IMR-90 (cell line): Measurements from ENCODE around the gene VGLL1. TPM values are rescaled to one million over a fixed set of nuclear protein-coding genes. Genes with fewer than 3 reads are reported as not detected.

Source experiments
- ATAC-seq: fragments of 200-7000 bp; cut with Tn5 transposase; 2 replicates; pipeline ENCODE4 v1.9.1; 2020; ENCODE audit warnings: low read depth, mild to moderate bottlenecking, moderate library complexity
- BruUV-seq: library from RNA; stranded (reverse); fragments of 400-500 nt; replicated peaks from 2 replicates; lab custom pipeline; 2021; lab: Mats Ljungman, UMichigan
- CTCF ChIA-PET: fragments of 300-600 bp; formaldehyde crosslinking; extraction: SDS; loops from one replicate; lab custom pipeline; 2021; ENCODE audit warnings: antibody characterized with exemption; lab: Yijun Ruan, JAX
- POLR2A ChIA-PET: fragments of 300-600 bp; sonication (Branson Sonifier 250); formaldehyde crosslinking; loops from one replicate; lab custom pipeline; 2022; ENCODE audit warnings: antibody characterized with exemption; ENCODE audit not compliant: unreplicated experiment; lab: Charles Lee
- DNase-seq: peaks from one replicate; pipeline ENCODE4 v3.0.0; 2013
- H2AFZ ChIP-seq: replicated peaks from 2 replicates; pipeline ENCODE3; 2013; ENCODE audit warnings: low read length, mild to moderate bottlenecking; ENCODE audit not compliant: poor library complexity
- H2AK5ac ChIP-seq: 2 replicates; pipeline ENCODE4 v1.6.1; 2013; ENCODE audit warnings: low read depth, low read length, inconsistent platforms
- H2AK9ac ChIP-seq: replicated peaks from 2 replicates; pipeline ENCODE3; 2013; ENCODE audit warnings: mild to moderate bottlenecking, low read depth, low read length, moderate library complexity; ENCODE audit not compliant: poor library complexity
- H2BK120ac ChIP-seq: 2 replicates; pipeline ENCODE4 v1.6.1; 2013; ENCODE audit warnings: low read depth, low read length, inconsistent platforms
- H2BK15ac ChIP-seq: 3 replicates; pipeline ENCODE4 v1.6.1; 2013; ENCODE audit warnings: low read depth, low read length, inconsistent platforms
- H2BK20ac ChIP-seq: 2 replicates; pipeline ENCODE4 v1.6.1; 2013; ENCODE audit warnings: low read depth, mild to moderate bottlenecking, inconsistent platforms, low read length, moderate library complexity
- H2BK5ac ChIP-seq: 2 replicates; pipeline ENCODE4 v1.6.1; 2013; ENCODE audit warnings: mild to moderate bottlenecking, low read depth, low read length, inconsistent platforms; ENCODE audit not compliant: poor library complexity, severe bottlenecking
- H3K14ac ChIP-seq: replicated peaks from 2 replicates; pipeline ENCODE4 v1.6.1; 2013; ENCODE audit warnings: low read depth, low read length, inconsistent platforms
- H3K18ac ChIP-seq: 2 replicates; pipeline ENCODE4 v1.6.1; 2013; ENCODE audit warnings: low read depth, low read length, control low read depth
- H3K23ac ChIP-seq: 2 replicates; pipeline ENCODE4 v1.6.1; 2013; ENCODE audit warnings: low read depth, low read length, inconsistent platforms
- H3K27ac ChIP-seq: 2 replicates; pipeline ENCODE4 v1.5.1; 2013; ENCODE audit warnings: mild to moderate bottlenecking, control low read depth, low read length; ENCODE audit not compliant: insufficient read depth
- H3K27me3 ChIP-seq: 2 replicates; pipeline ENCODE4 v1.6.1; 2013; ENCODE audit warnings: low read length; ENCODE audit not compliant: control insufficient read depth, insufficient read depth
- H3K36me3 ChIP-seq: 2 replicates; pipeline ENCODE4 v1.6.1; 2013; ENCODE audit warnings: low read length, mixed read lengths; ENCODE audit not compliant: control insufficient read depth, insufficient read depth
- H3K4ac ChIP-seq: 2 replicates; pipeline ENCODE4 v1.6.1; 2013; ENCODE audit warnings: low read depth, low read length, inconsistent platforms
- H3K4me1 ChIP-seq: 2 replicates; pipeline ENCODE4 v1.6.1; 2013; ENCODE audit warnings: low read length, mixed read lengths; ENCODE audit not compliant: control insufficient read depth, insufficient read depth
- H3K4me2 ChIP-seq: 2 replicates; pipeline ENCODE4 v1.6.1; 2013; ENCODE audit warnings: low read depth, mild to moderate bottlenecking, control low read depth, low read length, moderate library complexity
- H3K4me3 ChIP-seq: 2 replicates; pipeline ENCODE4 v1.5.1; 2013; ENCODE audit warnings: low read depth, mild to moderate bottlenecking, control low read depth, low read length, moderate library complexity; ENCODE audit not compliant: insufficient read depth
- H3K56ac ChIP-seq: 2 replicates; pipeline ENCODE4 v1.6.1; 2013; ENCODE audit warnings: low read length, inconsistent platforms; ENCODE audit not compliant: insufficient read depth; ENCODE audit errors: extremely low read depth
- H3K79me1 ChIP-seq, 2 experiments: 2 replicates each; pipeline ENCODE4 v1.6.1; 2013; ENCODE audit warnings: low read length in 2 of 2, inconsistent platforms in 1 of 2, low read depth in 1 of 2
- H3K9ac ChIP-seq: 2 replicates; pipeline ENCODE4 v1.6.1; 2013; ENCODE audit warnings: low read depth, low read length, control low read depth
- H3K9me1 ChIP-seq: 2 replicates; pipeline ENCODE4 v1.6.1; 2013; ENCODE audit warnings: low read length, inconsistent platforms; ENCODE audit not compliant: insufficient read depth
- H3K9me3 ChIP-seq: 2 replicates; pipeline ENCODE4 v1.6.1; 2013; ENCODE audit warnings: low read length; ENCODE audit not compliant: control insufficient read depth, insufficient read depth
- H4K20me1 ChIP-seq: 2 replicates; pipeline ENCODE4 v1.6.1; 2013; ENCODE audit warnings: low read length, inconsistent platforms; ENCODE audit not compliant: insufficient read depth
- H4K5ac ChIP-seq: 2 replicates; pipeline ENCODE4 v1.6.1; 2013; ENCODE audit warnings: mild to moderate bottlenecking, low read depth, low read length, control low read depth
- H4K8ac ChIP-seq, 2 experiments: 2 replicates each; pipeline ENCODE4 v1.6.1; 2013; ENCODE audit warnings: low read depth in 2 of 2, low read length in 2 of 2, control low read depth in 1 of 2, inconsistent platforms in 1 of 2
- H4K91ac ChIP-seq: 2 replicates; pipeline ENCODE4 v1.6.1; 2013; ENCODE audit warnings: low read depth, low read length, inconsistent platforms; ENCODE audit not compliant: insufficient read depth
- BHLHE40 ChIP-seq: fragments of 150-350 bp; IDR thresholded peaks from 2 replicates; pipeline ENCODE4 v1.6.1; 2016; ENCODE audit warnings: mild to moderate bottlenecking, low read depth, low read length
- CEBPB ChIP-seq: IDR thresholded peaks from 2 replicates; pipeline ENCODE4 v1.6.1; 2012; ENCODE audit warnings: low read depth, low read length, improper control_type of control experiment
- CTCF ChIP-seq: conservative IDR thresholded peaks from 2 replicates; pipeline ENCODE4 v1.5.1; 2012; ENCODE audit warnings: mild to moderate bottlenecking, low read depth, low read length, improper control_type of control experiment
- ELK1 ChIP-seq: fragments of 150-350 bp; IDR thresholded peaks from 2 replicates; pipeline ENCODE4 v1.6.1; 2016; ENCODE audit warnings: low read depth, mild to moderate bottlenecking, low read length, moderate library complexity, borderline replicate concordance
- FOS ChIP-seq: fragments of 150-350 bp; IDR thresholded peaks from 2 replicates; pipeline ENCODE4 v1.6.1; 2016; ENCODE audit warnings: low read depth, low read length
- MAFK ChIP-seq: IDR thresholded peaks from 2 replicates; pipeline ENCODE4 v1.6.1; 2012; ENCODE audit warnings: low read depth, low read length, improper control_type of control experiment
- MAZ ChIP-seq: IDR thresholded peaks from 2 replicates; pipeline ENCODE4 v1.6.1; 2012; ENCODE audit warnings: low read depth, mild to moderate bottlenecking, low read length, improper control_type of control experiment, moderate library complexity, borderline replicate concordance
- MXI1 ChIP-seq: IDR thresholded peaks from 2 replicates; pipeline ENCODE4 v1.6.1; 2012; ENCODE audit warnings: low read depth, mild to moderate bottlenecking, low read length, moderate library complexity, borderline replicate concordance
- NFE2L2 ChIP-seq: fragments of 150-350 bp; IDR thresholded peaks from 2 replicates; pipeline ENCODE4 v1.6.1; 2016; ENCODE audit warnings: low read depth, mild to moderate bottlenecking, low read length
- POLR2A ChIP-seq: IDR thresholded peaks from 2 replicates; pipeline ENCODE4 v1.6.1; 2012; ENCODE audit warnings: mild to moderate bottlenecking, low read depth, low read length
- RCOR1 ChIP-seq: IDR thresholded peaks from 2 replicates; pipeline ENCODE4 v1.6.1; 2012; ENCODE audit warnings: mild to moderate bottlenecking, low read length, improper control_type of control experiment; ENCODE audit not compliant: insufficient replicate concordance
- RFX5 ChIP-seq: IDR thresholded peaks from 2 replicates; pipeline ENCODE4 v1.8.0; 2012; ENCODE audit warnings: low read depth, mild to moderate bottlenecking, low read length, moderate library complexity
- SMC3 ChIP-seq: fragments of 150-350 bp; IDR thresholded peaks from 2 replicates; pipeline ENCODE4 v1.6.1; 2016; ENCODE audit warnings: low read depth, mild to moderate bottlenecking, antibody characterized with exemption, low read length, moderate library complexity
- USF2 ChIP-seq: fragments of 150-350 bp; IDR thresholded peaks from 2 replicates; pipeline ENCODE4 v1.6.1; 2017; ENCODE audit warnings: mild to moderate bottlenecking, antibody characterized with exemption, low read length, low read depth
- WGBS, 2 experiments: methylation state at CpG; one replicate each; pipeline versions ENCODE4 v1.1.5 to v1.1.7; 2013; ENCODE audit warnings: missing lambda C conversion rate in 2 of 2; ENCODE audit not compliant: insufficient read length in 1 of 2; ENCODE audit errors: extremely low coverage in 2 of 2; 5-methylcytosine and 5-hydroxymethylcytosine counted together
- dilution Hi-C: fragments of 300-500 bp; cut with HindIII; formaldehyde crosslinking; loops from one replicate; pipeline ENCODE4 v1.14.3; 2018; ENCODE audit warnings: low sequenced_read_pairs; ENCODE audit not compliant: unreplicated experiment
- in situ Hi-C: fragments of 300-500 bp; cut with MboI; formaldehyde crosslinking; loops from 3 replicates; pipeline ENCODE4 v1.14.3; 2019; ENCODE audit warnings: low sequenced_read_pairs, inconsistent platforms, mixed read lengths
- intact Hi-C: fragments of 100-400 bp; cut with micrococcal nuclease; formaldehyde crosslinking; loops from 2 replicates; pipeline ENCODE4 v1.10.0; 2022
- polyA plus RNA-seq, 3 experiments: library from polyadenylated mRNA; depleted of rRNA; stranded (reverse); fragments of >200 nt; gene quantifications; 2 replicates each; pipeline ENCODE4 v1.2.3, GENCODE V29; 2012; ENCODE audit warnings: low replicate concordance in 1 of 3
- total RNA-seq: library from RNA; depleted of rRNA; stranded (reverse); fragments of >200 nt; gene quantifications from 2 replicates; pipeline ENCODE4 v1.2.3, GENCODE V29; 2012

Gene VGLL1
- total and polyA plus RNA-seq, 2 of the 4 experiments (the other 2 are of a cell fraction): not detected

- H2AFZ ChIP-seq: peak overlapping the region; percentile 73
- peaks cover 2% of the 10 kb centered on the region for H4K20me1 ChIP-seq
- intact Hi-C loops: loop anchor here (2.0 to 10.0 kb wide), 4 partner anchors 244 to 467 kb away; partner anchors contain the start of gene MAP7D3
- peak overlapping the region; percentile 33 for H3K4me2 ChIP-seq
- H3K14ac ChIP-seq: peak overlapping the region; percentile 3; the same call in 1 of the 2 replicates
- peak overlapping the region; percentile 71 for H4K5ac ChIP-seq
- 0 out of 2 replicates have a peak, but pooled peaks cover 3% of the 10 kb centered on the region for H3K9me1 ChIP-seq
- H2BK15ac ChIP-seq: no peak overlapping the region
- no peak overlapping the region for H2BK120ac ChIP-seq
- no peaks in the 10 kb centered on the region for H3K4me1 ChIP-seq
- no TSS peak for BruUV-seq
- H3K36me3 ChIP-seq: no peaks in the 10 kb centered on the region
- H2BK20ac ChIP-seq: no peak overlapping the region
- peak overlapping the region; percentile 83 for H3K27ac ChIP-seq
- H4K91ac ChIP-seq: peak overlapping the region; percentile 26
- peak overlapping the region; percentile 66 for H3K4me3 ChIP-seq
- peak overlapping the region; percentile 75 to 93 for H4K8ac ChIP-seq
- POLR2A ChIA-PET: no interaction called here
- H3K27me3 ChIP-seq: peaks cover 3% of the 10 kb centered on the region
- TF ChIP-seq CEBPB: no peak
- no peak for TF ChIP-seq ELK1
- TF ChIP-seq MXI1: no peak
- TF ChIP-seq MAFK: no peak
- no peak for TF ChIP-seq FOS
- TF ChIP-seq POLR2A: no peak
- no peak for TF ChIP-seq USF2
- no peak for TF ChIP-seq SMC3
- TF ChIP-seq RCOR1: no peak
- no peak for TF ChIP-seq RFX5
- TF ChIP-seq CTCF: no peak
- TF ChIP-seq MAZ: no peak
- TF ChIP-seq BHLHE40: no peak
- no peak for TF ChIP-seq NFE2L2
- H3K23ac ChIP-seq: no peak overlapping the region
- H3K4ac ChIP-seq: peak overlapping the region; percentile 61
- H2AK5ac ChIP-seq: no peak overlapping the region
- H3K9ac ChIP-seq: peak overlapping the region; percentile 71
- 0 out of 2 replicates have a peak, but pooled peaks have one; percentile 1 for ATAC-seq
- no peaks in the 10 kb centered on the region for H3K79me1 ChIP-seq
- in situ Hi-C loops: loop anchor here (25.0 kb wide), 1 partner anchor 509 kb away; the partner anchor contains the start of gene SLC9A6
- dilution Hi-C loops: no loop called here
- H3K9me3 ChIP-seq: no peaks in the 10 kb centered on the region
- H2AK9ac ChIP-seq: no peak overlapping the region
- peak overlapping the region; percentile 48 for H2BK5ac ChIP-seq
- 0 out of 2 replicates have a peak overlapping the region, but pooled peaks have one; percentile 6 for H3K18ac ChIP-seq
- WGBS, 2 experiments: 10% methylated on average over 2 of the region's 13 CpGs; no CpG with 5 or more reads in 1 of the 2 experiments
- peak overlapping the region; percentile 56; the same call in 1 of the 2 replicates for H3K56ac ChIP-seq
- CTCF ChIA-PET: no interaction called here
- DNase-seq: no peak
These were observed 35.7 kb upstream of the VGLL1 start for GRCh38 chrX:136496186-136496763.
